ENCODE data around the gene ACTL10.

ACTL10 gene

DNA sequence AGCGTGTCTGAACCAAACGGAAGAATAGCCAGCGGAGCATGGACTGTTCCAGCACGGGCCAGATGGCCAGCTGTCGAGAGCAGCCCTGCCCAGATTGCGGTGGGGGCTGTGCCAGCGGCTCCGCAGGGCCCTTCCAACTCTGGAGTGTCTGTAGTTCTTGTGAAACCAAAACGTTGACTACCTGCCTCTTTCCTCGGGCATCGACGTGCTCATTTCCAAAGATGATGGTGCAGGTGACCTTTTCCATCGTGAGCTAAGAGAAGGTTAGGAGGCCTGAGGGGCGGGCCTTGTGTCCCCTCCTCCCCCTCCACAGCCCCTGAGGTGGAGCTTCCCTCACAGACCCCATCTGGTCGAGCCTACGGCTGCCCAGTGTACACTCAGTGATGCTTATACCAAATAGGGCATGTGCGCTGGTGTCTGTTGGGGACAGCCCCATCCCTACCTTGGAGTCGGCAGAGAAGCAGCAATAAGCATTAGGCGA lies 17.5 kb upstream of the ACTL10 start:
- DNase-seq (ENCODE audit: low spot score): no peak

- no peak for DNase-seq (ENCODE audit: low spot score)
These were observed 16.5 kb upstream of the ACTL10 start for GRCh38 chr20:33650111-33650752.

DNA sequence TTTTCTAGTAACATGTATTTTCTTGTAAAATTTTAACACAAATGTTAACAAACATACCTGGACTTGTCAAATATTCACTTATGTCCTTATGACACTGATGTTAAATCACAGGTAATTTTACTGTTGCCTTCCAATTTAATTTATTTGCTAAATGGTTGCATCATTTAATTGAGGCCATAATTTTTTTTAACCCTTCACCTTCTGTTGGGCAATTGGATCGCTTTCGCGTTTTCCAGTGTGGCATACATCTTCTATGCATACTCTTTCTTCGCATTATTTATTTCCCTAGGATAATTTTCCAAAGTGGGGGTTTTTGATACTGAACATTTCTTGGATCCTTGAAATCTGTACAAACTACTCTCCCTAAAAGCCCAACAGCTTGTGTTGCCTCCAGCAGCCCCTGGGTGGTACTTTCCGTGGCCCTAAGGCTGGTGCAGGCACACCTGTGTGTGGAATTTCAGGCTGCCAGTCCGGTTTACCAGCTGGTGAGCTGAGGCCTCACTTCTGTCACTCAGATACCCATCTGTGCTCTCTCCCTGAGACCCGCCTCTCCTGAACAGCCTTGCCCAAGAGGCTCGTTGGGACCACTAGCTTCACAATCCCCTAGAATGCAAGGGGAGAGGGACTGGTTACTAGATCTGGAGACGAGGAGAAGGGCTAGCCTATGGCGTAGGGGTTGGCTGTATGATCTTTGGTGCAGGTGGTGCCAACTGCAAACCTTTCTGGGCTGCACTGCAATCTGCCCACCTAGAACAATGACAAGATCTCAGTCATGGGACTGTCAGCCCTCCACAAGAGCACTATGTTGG lies 15.8 kb upstream of the ACTL10 start:
- no peak for DNase-seq (ENCODE audit: low spot score)

DNA sequence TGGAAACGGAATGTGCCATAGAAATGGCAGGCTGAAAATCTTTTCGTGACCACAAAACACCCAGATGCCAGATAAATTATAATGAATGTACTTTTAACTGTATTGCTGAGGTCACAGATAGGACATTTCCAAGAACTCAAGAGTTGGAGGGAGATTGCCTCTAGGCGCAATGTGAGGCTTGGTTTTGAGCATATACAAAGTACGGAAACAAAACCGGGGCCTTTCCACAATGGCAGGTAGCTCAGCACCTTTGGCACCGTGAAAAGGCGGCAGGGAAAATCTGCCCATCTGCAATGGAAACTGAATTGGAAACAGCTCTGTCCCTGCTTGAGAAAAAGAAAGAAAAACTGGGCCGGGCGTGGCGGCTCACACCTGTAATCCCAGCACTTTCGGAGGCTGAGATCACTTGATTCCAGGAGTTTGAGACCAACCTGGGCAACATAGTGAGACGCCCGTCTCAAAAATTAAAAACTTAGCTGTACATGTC lies 15.1 kb upstream of the ACTL10 start:
- no peak for DNase-seq (ENCODE audit: low spot score)

- DNase-seq (ENCODE audit: low spot score): peak; percentile 40
These were observed 13.4 kb upstream of the ACTL10 start for GRCh38 chr20:33653218-33653899.

DNA sequence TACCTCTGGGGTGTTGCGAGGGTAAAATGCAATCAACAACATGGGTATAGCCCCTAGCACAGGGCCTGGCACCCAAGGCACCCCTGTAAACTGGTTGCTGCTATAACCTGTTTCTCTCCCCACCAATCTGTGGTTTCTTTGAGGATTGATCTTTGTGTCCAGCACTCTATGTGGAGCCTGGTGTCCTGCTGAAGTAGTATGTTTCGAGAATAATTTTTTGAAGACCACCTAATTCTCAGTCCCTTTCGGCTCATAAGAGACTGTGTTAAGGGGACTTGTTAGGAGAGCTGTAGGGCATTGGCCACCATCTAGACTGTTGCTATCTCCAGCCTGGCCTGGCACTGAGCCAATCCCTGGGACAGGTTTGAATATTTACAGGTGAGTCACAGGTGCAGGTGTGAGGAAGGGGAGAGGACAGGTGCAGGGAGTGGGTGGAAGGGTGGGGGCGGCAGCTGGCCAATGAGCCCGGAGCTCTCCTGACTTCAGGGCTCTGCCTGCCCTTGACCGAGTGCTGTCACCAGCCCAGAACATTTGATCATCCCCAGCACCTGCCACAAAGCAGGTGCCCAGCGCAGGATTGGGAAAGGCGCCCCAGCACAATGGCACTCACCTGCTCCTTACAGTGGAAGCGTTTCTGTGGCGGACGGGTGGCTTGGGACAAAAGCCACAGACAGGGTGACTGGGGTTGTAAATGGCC lies 12.7 kb upstream of the ACTL10 start:
- DNase-seq (ENCODE audit: low spot score): no peak

GRCh38 chr20:33654680-33655161 lies 12.0 kb upstream of the ACTL10 start:
- no peak for DNase-seq (ENCODE audit: low spot score)

DNA sequence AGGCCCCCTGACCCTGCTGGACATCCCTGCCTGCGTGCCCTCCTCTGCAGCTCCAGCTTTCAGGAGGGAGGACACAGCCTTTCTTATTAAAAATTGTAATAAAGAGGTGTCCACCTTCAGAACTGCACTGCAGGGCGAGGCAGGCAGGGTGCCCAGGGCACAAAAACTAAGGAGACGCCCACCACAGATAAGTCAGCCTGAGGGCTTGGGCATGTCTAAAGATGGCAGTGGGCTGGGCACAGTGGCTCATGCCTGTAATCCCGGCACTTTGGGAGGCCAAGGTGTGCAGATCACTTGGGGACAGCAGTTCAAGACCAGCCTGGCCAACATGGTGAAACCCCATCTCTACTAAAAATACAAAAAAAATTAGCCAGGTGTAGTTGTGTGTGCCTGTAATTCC lies 11.6 kb upstream of the ACTL10 start:
- no peak for DNase-seq (ENCODE audit: low spot score)

DNA sequence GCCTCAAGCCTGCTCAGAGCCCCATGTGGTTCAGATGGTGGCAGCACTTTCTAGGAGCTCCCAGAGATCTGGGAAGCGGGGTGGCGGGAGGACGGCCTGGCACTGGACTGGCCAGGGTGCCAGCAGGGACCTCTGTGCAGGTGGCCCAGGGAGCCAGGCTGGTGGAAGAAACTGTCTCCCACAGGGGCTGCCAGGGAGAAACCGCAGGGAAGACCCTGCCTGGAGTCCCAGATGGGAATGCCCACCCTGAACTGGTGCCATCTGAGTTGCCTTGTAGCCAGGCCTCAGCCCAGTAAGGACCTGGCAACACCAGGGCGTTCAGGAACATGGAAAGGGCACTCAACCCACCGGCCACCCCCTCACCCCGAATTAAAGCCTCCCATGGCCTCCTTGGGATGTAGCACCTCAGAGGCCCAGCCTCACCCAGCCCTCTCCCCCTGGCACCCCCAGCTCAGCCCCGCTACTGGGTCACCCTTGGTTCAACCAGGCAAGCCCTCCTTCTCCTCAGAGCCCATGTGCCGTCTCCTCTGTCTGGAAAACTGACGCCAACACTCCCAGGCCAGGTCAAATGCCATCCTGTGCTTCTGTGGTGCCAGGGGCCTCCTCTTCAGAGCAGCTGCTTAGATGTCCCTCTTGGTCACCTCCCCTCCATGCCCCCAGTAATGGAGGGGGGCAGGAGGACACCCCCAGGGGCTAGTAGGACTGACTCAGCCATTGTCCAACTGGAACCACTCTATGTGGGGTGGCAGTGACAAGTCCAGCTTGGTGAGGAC lies 10.5 kb upstream of the ACTL10 start:
- DNase-seq (ENCODE audit: low spot score): no peak

DNA sequence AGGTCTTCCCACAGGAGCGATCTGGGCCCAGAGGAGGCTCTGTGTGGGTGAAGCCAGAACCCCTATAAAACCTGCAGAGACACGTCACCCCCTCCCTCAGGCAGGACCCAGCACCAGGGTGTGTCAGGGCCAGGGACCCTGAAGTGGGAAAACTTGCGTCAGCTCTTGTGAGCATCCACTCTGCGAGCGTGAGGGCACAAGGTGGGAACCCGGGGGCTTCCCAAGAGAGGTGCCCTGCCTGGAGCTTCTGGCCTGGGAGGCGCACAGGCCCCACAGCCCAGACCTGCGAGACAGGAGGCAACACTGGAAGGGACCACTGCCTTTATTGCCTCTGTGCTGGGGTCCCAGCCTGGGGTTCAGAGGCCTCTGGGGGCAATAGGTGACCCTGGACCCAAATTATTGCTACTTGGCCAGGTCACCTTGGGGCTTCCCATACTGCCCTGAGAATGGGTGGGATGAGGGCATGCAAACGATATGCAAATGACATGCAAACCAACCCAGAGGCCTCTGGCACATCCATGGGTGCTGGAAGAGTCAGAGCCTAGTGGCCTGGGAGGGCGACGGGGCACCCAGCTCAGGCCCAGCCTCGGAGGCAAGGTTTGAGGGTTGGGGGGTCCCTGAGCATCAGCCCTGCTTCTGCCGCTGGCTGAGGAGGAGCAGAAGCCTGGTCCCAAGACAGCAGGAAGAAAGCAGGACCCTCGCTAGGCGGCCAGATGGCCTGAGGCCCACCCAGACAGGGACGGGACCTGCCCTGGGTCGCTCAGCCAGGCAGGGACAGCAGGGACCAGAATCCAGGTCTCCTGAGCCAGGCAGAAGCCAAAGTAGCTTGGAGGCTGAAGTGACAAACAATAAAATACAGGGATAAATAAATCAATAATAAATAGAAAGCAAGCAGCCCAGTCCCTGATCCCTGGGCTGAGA lies 9.7 kb upstream of the ACTL10 start:
- no peak for DNase-seq (ENCODE audit: low spot score)

DNA sequence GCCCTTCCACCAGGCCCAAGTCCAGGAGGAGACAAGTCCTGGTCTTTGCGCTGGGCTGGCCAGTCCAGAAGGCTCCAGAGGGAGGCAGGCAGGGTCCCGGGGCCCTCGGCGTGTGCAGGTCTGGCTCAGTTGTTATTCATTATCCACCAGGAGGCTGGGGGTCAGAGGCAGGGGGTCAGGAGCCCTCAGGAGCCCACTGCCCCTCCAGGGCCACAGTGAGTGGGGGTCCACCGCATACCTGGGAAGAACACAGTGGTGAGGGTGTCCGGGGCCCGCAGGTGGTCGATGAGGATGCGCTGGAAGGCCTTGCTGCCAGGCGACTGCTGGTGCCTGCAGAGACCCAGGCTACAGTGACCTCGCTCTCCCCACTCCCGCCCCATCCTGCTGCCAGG lies 9.0 kb upstream of the ACTL10 start:
- no peak for DNase-seq (ENCODE audit: low spot score)

DNA sequence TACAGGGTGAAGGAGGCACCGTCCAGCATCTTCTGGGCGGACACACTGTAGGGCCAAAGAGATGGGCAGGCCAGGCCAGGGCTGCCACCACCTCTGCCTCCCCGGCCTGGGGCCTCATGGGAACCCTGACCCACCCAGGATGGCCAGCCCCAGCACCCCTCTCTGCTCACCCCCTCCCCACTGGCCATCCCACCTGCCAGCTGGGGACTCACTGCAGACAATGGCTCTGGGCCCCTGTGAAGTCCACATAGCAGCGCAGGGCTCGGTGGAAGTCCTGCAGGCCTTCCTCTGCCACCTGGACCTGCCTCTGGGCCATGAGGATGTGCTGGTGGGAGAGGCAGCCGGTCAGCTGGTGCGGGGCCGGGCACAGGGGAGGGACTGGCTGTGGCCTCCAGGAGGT lies 8.2 kb upstream of the ACTL10 start:
- DNase-seq (ENCODE audit: low spot score): no peak

GRCh38 chr20:33658929-33659328 lies 7.8 kb upstream of the ACTL10 start:
- DNase-seq (ENCODE audit: low spot score): no peak

DNA sequence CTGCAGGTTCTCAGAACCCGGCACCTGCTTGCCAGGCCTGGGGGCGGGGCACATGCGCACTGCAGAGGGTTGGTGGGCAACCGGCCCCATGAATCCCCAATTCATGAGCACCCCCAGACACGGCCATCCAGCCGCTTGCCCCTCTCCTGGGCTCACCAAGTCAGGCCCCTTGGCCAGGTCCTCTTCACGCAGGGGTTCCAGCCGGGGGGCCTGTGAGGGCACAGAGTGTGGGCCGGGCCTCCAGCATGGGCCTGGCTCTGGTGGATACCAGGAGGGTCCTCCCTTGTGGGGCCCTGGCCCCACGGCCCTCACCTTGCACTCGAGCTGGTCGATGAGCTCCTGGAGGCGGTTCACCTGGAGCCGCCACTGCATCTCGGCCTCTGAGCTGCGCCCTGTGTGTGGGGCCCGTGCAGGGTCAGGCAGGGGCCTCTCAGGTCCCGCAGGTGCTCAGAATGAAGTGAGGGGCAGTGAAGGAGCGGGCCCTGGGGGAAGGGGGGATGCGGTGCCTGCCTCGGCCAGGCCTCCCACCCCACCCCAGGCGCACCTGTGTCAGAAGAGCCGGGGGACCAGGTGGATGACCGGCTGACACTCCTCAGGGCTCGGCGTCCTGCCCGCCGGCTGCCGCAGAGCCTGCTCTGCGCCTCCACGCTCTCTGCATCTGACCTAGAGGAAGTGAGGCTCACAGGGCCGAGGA lies 7.3 kb upstream of the ACTL10 start:
- no peak for DNase-seq (ENCODE audit: low spot score)

GRCh38 chr20:33660035-33660684 lies 6.6 kb upstream of the ACTL10 start:
- no peak for DNase-seq (ENCODE audit: low spot score)

DNA sequence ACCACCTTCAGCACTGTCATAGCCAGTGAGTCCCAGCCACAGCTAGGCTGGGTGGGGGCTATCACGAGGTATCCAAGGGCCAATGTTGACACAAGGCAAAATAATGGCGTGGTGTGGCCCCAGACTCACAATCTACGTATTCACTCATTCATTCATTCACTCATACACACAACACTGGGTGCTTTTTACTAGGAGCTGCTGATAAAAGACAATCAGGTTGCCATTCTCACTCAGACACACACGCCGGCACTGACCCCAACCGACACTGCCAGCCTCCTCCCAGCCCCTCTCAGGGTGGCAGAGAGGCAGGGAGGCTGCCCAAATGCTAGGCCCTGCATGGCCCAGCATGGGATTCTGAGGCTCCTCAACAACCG lies 6.1 kb upstream of the ACTL10 start:
- no peak for DNase-seq (ENCODE audit: low spot score)

GRCh38 chr20:33662172-33662571 lies 4.6 kb upstream of the ACTL10 start, which contains the start of gene C20orf144:
C20orf144 (plus strand) TSS chr20:33662327; CDS start chr20:33662346, 19 bp downstream.
- DNase-seq (ENCODE audit: low spot score): no peak

DNA sequence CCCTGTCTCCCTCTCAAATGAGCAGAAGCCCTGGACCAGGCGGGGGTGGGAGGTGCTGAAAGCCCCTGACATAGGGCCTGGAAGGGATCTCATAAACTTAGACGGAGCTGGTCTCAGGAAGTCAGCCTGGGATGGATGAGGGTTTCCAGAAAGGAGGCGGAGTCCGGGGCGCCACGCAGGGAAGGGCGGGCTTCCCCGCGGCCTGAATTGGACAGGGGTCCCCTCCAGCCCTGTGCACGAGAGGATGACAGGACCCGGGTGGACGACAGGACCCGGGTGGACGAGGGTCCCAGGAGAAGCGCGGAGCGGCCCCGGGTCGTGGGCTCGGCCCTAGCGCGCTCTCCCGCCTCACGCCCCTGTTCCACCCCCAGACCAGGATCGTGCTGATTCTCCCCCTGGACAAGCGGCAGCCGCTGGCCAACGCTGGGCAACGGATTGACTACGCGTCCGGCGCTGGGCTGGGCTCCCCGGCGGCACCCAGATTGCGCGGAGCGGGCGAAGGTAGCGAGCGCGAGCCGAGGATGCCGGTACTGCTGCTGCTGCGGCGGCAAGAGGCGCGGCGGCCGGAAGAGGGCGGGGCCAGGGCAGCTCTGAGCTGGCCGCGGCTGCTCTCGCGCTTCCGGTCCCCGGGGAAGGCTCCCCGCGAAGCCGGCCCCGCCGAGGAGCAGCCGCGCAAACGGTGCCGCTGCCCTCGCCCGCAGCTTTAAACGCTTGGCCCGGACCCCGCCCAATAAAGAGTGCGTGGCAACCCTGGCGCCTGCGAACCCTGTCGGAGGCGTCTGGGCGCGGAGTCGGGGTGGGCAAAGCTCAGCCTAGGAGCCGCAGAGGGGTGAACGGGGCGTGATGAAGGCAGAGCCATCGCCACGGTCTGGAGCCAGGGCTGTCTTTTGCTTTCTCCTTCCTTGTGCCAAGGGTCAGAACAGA lies 3.3 kb upstream of the ACTL10 start:
- DNase-seq (ENCODE audit: low spot score): peak; percentile 81

Measured in CD4-positive, alpha-beta T cell treated with Interleukin-2 at 100 ng/mL for 4 hours (primary cell).